ENCODE results near the gene RIN1. TPM values are rescaled to one million over a fixed set of nuclear protein-coding genes. Genes with fewer than 3 reads are reported as not detected.

The RIN1 gene
- total and polyA plus RNA-seq, 9 of the 15 experiments (the other 6 are each of a cell fraction or from before 2014, with no cell fraction given): 0.01 to 1.2 (median 0.45) TPM; not detected in 1

DNA sequence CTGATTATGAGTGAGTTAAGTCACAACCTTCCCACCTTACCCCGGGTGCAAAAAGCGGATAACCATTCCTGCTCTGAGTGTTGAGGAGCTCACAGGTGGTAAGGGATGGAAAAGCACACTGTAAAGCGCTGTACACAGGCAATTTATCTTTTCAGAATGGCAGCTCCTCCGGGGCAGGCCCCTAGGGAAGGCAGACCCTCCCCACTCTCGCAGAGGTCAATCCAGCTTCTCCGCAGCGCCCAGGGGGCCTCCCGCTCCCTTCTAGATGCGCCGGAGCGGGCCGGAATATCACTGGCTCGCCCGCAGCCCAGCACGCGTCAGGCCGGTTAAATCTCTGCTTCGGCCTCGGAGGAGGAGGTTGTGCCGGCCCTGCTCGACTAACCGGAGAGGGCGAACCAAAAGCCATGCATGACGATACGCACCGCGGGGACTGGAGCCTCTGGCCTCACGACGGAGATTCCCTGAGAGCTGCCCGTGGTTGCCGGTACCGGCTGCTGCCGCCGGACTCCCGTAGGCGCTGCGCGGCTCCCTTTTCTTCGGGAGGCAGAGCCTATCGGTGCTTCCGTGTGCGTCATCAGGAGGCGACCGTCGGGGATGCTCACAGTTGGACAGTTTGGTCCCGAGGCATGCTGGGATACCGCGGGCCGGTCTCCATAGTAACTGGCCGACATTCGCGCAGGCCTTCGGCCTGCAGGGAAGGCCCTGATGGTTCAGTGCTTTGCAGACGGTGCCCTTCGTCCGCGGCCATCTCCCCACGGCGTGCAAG is 8.5 kb upstream of the RIN1 start, which contains the start of gene BRMS1 (continued):
- TF ChIP-seq, protein P1, sequence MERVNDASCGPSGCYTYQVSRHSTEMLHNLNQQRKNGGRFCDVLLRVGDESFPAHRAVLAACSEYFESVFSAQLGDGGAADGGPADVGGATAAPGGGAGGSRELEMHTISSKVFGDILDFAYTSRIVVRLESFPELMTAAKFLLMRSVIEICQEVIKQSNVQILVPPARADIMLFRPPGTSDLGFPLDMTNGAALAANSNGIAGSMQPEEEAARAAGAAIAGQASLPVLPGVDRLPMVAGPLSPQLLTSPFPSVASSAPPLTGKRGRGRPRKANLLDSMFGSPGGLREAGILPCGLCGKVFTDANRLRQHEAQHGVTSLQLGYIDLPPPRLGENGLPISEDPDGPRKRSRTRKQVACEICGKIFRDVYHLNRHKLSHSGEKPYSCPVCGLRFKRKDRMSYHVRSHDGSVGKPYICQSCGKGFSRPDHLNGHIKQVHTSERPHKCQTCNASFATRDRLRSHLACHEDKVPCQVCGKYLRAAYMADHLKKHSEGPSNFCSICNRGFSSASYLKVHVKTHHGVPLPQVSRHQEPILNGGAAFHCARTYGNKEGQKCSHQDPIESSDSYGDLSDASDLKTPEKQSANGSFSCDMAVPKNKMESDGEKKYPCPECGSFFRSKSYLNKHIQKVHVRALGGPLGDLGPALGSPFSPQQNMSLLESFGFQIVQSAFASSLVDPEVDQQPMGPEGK (CRISPR knock-in tag; IDR thresholded peaks at IDR 0.05; ENCODE audit: borderline replicate concordance): no peak
- TF ChIP-seq TBL1XR1 (IDR thresholded peaks at IDR 0.05; ENCODE audit: low read length in 2 of 2) (peak in 1 of 2 experiments; percentile 88; a peak in 2 of 4 replicates), CBX1 (IDR thresholded peaks at IDR 0.05; ENCODE audit: low read depth) (0 out of 2 replicates have a peak, but pooled peaks have one; percentile 42), NFYB (IDR thresholded peaks at IDR 0.05; ENCODE audit: extremely low read depth, insufficient read length) (peak; percentile 19), SMC3 (conservative IDR thresholded peaks at IDR 0.05; ENCODE audit: insufficient read depth, low read depth, low read length) (no peak), ZNF316 (IDR thresholded peaks at IDR 0.05) (0 out of 2 replicates have a peak, but pooled peaks have one; percentile 11), FOSL1 (tag; conservative IDR thresholded peaks at IDR 0.05) (0 out of 2 replicates have a peak, but pooled peaks have one; percentile 24), MBD2 (IDR thresholded peaks at IDR 0.05; ENCODE audit: borderline replicate concordance, low read depth) (peak; percentile 38; the same call in 1 of the 2 replicates), NEUROD1 (IDR thresholded peaks at IDR 0.05; ENCODE audit: borderline replicate concordance, low read depth, low read length, partially characterized antibody) (peak; percentile 68), BRCA1 (IDR thresholded peaks at IDR 0.05) (no peak), BRCA1 (CRISPR knock-in tag; IDR thresholded peaks at IDR 0.05) (no peak), POLR2B (IDR thresholded peaks at IDR 0.05; ENCODE audit: low read depth, partially characterized antibody) (peak; percentile 69)
- TF ChIP-seq, protein P2, sequence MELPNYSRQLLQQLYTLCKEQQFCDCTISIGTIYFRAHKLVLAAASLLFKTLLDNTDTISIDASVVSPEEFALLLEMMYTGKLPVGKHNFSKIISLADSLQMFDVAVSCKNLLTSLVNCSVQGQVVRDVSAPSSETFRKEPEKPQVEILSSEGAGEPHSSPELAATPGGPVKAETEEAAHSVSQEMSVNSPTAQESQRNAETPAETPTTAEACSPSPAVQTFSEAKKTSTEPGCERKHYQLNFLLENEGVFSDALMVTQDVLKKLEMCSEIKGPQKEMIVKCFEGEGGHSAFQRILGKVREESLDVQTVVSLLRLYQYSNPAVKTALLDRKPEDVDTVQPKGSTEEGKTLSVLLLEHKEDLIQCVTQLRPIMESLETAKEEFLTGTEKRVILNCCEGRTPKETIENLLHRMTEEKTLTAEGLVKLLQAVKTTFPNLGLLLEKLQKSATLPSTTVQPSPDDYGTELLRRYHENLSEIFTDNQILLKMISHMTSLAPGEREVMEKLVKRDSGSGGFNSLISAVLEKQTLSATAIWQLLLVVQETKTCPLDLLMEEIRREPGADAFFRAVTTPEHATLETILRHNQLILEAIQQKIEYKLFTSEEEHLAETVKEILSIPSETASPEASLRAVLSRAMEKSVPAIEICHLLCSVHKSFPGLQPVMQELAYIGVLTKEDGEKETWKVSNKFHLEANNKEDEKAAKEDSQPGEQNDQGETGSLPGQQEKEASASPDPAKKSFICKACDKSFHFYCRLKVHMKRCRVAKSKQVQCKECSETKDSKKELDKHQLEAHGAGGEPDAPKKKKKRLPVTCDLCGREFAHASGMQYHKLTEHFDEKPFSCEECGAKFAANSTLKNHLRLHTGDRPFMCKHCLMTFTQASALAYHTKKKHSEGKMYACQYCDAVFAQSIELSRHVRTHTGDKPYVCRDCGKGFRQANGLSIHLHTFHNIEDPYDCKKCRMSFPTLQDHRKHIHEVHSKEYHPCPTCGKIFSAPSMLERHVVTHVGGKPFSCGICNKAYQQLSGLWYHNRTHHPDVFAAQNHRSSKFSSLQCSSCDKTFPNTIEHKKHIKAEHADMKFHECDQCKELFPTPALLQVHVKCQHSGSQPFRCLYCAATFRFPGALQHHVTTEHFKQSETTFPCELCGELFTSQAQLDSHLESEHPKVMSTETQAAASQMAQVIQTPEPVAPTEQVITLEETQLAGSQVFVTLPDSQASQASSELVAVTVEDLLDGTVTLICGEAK (IDR thresholded peaks at IDR 0.05): peak; percentile 49
- TF ChIP-seq, protein P2 (CRISPR knock-in tag; IDR thresholded peaks at IDR 0.05): no peak
- TF ChIP-seq, protein P3, sequence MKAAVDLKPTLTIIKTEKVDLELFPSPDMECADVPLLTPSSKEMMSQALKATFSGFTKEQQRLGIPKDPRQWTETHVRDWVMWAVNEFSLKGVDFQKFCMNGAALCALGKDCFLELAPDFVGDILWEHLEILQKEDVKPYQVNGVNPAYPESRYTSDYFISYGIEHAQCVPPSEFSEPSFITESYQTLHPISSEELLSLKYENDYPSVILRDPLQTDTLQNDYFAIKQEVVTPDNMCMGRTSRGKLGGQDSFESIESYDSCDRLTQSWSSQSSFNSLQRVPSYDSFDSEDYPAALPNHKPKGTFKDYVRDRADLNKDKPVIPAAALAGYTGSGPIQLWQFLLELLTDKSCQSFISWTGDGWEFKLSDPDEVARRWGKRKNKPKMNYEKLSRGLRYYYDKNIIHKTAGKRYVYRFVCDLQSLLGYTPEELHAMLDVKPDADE (conservative IDR thresholded peaks at IDR 0.05; ENCODE audit: control insufficient read depth, low read depth, low read length): peak; percentile 80

Data from K562 (cell line).